NCI-H2107 treated with DMSO at 0.1 percent for 48 hours (cell line): ENCODE results near the gene APOBEC3G.
"Not testable (repeated sequence)": the region's sequence is repeated elsewhere in the genome, so short reads cannot be mapped to it uniquely, and the experiment has no call there.

ENCODE experiments used
- DNase-seq: peaks from one replicate; lab custom pipeline; 2025; ENCODE audit not compliant: unreplicated experiment; lab: John Stamatoyannopoulos, UW

Gene APOBEC3G

DNA sequence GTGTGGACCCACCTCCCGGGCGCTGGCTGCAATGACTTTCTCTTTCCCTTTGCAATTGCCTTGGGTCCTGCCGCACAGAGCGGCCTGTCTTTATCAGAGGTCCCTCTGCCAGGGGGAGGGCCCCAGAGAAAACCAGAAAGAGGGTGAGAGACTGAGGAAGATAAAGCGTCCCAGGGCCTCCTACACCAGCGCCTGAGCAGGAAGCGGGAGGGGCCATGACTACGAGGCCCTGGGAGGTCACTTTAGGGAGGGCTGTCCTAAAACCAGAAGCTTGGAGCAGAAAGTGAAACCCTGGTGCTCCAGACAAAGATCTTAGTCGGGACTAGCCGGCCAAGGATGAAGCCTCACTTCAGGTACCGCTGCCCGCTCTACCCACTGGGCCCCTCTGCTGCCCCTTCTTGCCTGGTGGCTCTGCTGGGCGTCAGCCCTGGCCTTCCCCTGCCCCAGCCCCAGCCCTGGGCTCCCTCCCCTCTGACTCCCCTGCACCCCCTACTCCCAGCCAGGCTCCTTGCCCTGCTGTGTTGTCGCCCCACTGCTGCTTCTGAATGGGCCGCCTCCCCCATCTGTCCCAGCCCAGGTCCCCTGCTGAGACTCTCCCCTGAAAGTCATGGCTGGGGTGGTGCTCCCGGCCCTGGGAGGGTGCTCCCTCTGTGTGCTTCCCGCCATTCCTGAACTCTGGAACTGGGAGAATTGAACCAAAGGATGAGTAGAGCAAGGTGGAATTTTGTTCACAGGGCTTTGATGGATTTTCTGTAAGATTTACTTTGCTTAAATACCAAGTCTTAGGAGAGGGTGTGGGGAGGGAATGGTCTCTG, at the start of gene APOBEC3G:
Gene APOBEC3G (plus strand): TSS at position 250 of the 815 bp plus-strand sequence. CDS start 87 bp downstream, at position 337.
- not testable (repeated sequence) for DNase-seq

DNA sequence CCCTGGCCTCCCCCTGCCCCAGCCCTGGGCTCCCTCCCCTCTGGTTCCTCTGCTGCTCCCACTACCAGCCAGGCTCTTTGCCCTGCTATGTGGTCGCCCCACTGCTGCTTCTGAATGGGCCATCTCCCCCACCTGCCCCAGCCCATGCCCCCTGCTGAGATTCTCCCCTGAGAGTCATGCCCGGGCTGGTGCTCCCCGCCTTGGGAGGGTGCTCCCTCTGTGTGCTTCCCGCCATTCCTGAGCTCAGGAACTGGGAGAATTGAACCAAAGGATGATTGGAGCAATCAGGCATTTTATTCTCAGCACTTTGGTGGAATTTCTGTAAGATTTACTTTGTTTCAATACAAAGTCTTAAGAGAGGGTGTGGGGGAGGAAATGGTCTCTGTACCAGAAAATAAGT, 49.4 kb upstream of the APOBEC3G start:
- no peak for DNase-seq

- DNase-seq, result no peak
Observed at GRCh38 chr22:39028281-39028680, 48.8 kb upstream of the APOBEC3G start.

DNA sequence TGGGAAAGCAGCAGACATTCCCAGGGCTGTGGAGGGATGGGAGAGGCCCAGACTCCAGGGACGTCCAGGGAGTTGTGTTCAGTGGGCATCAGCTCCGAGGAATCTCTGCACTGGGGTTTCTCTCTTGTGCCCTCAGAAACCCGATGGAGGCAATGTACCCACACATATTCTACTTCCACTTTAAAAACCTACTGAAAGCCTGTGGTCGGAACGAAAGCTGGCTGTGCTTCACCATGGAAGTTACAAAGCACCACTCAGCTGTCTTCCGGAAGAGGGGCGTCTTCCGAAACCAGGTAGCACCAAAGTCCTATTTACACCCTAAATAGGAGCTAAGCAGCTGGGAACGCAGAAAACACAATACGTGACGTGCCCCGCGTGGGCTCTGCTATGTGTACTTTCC, 47.8 kb upstream of the APOBEC3G start:
- DNase-seq, result no peak

GRCh38 chr22:39030705-39031104, 46.4 kb upstream of the APOBEC3G start:
- DNase-seq, result no peak

DNA sequence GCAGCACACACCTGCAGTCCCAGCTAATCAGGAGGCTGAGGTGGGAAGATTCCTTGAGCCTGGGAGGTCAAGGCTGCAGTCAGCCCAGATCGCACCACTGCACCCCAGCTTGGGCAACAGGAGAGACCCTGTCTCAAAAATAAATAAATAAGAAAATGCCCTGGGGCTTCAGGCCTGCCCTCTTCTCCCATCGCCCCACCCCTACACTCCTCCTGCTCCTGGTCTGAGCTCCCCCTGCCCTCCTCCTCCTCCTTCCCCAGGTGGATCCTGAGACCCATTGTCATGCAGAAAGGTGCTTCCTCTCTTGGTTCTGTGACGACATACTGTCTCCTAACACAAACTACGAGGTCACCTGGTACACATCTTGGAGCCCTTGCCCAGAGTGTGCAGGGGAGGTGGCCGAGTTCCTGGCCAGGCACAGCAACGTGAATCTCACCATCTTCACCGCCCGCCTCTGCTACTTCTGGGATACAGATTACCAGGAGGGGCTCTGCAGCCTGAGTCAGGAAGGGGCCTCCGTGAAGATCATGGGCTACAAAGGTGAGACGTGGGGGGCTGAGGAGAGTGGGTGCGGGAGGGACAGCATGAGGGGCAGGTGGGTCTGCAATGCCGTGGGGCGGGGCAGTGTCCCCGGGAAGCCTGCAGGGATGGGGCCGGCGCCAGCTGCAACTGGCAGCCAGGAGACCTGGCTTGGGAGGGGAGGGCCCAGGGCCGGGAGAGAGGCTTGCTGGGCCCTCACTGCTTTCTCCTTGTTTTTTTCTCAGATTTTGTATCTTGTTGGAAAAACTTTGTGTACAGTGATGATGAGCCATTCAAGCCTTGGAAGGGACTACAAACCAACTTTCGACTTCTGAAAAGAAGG, 45.4 kb upstream of the APOBEC3G start:
- DNase-seq, result not testable (repeated sequence)

- not testable (repeated sequence) for DNase-seq
Observed at GRCh38 chr22:39037071-39037470, 40.0 kb upstream of the APOBEC3G start.

DNA sequence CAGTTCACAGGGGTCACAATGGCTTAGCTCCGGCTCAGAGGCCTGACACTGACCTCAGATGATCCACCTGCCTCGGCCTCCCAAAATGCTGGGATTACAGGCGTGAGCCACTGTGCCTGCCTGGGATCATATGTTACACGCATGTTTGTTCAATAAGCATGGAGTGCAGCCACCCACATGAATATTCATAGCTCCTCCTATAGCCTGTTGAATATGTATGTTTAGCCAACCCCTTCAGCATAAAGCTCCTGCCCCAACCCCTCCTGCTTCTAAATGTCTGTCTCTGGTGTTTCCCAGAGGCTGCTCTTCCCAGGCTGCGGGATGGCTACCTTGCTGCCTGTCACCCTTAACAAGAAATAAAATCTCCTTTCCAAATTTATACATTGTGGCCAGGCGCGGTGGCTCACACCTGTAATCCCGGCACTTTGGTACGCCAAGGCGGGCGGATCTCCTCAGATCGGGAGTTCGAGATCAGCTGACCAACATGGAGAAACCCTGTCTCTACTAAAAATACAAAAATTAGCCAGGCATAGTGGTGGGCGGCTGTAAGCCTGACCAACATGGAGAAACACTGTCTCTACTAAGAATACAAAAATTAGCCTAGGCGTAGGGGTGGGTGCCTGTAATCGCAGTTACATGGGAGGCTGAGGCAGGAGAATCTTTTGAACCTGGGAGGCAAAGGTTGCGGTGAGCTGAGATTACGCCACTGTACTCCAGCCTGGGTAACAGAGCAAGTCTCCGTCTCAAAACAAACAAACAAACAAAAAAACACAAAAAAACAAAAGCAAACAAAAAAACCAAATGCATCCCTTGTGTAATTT, 37.6 kb upstream of the APOBEC3G start:
- DNase-seq, result no peak

DNA sequence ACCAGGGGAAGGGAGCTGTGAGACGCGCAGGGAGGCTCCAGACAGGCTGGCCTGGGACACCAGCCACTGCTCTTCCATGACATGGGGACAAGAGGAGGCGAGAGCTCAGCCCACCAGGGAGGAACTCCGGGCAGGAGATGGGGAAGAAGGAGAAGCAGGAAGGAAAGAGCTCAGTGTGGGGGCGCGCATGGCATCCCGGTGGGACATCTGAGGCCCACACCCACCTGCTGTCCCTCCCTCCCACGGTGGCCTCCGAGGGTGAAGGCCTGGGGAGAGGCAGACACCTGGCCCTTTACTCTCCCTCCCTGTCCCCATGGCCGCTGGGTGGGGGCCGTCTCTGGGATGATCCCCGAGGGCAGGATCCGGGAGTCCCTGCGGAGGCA, 36.9 kb upstream of the APOBEC3G start:
- DNase-seq, result not testable (repeated sequence)

GRCh38 chr22:39040538-39041296, 36.4 kb upstream of the APOBEC3G start, which contains the start of gene APOBEC3F:
Gene APOBEC3F, plus strand, starts transcription at chr22:39040864. Its CDS starts 97 bp downstream, at chr22:39040961.
- DNase-seq, result peak; percentile 42

DNA sequence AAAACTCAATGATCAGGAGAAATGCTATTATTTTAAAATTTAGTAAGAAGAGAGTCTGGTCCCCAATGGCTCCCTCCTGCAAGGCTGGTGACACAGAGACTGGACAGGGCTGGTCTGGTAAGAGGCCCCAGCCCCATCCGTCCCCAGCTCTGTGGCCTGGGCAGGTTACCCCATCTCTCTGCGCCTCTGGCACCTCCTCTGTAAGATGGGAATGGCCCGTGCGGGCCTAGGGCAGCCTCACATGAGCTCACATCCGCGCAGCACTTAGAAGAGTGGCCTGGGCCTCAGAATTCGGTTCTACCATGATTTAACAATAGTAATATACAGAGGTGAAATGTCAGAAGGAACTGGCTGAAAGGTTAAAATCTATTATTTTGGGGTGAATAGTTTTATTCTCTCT, 35.2 kb upstream of the APOBEC3G start:
- DNase-seq, result no peak

- DNase-seq, result not testable (repeated sequence)
Observed at GRCh38 chr22:39043063-39043462, 34.0 kb upstream of the APOBEC3G start.

DNA sequence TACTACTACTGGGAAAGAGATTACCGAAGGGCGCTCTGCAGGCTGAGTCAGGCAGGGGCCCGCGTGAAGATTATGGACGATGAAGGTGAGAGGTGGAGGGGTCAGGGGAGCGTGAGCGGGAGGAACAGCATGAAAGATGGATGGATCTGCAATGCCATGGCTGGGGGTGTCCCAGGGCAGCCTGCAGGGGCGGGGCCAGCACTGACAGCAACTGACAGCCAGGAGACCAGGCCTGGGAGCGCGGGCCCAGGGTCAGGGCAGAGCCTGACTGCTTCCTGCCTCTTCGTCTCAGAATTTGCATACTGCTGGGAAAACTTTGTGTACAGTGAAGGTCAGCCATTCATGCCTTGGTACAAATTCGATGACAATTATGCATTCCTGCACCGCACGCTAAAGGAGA, 31.9 kb upstream of the APOBEC3G start:
- DNase-seq, result not testable (repeated sequence)

GRCh38 chr22:39049486-39049885, 27.6 kb upstream of the APOBEC3G start:
- DNase-seq, result not testable (repeated sequence)

DNA sequence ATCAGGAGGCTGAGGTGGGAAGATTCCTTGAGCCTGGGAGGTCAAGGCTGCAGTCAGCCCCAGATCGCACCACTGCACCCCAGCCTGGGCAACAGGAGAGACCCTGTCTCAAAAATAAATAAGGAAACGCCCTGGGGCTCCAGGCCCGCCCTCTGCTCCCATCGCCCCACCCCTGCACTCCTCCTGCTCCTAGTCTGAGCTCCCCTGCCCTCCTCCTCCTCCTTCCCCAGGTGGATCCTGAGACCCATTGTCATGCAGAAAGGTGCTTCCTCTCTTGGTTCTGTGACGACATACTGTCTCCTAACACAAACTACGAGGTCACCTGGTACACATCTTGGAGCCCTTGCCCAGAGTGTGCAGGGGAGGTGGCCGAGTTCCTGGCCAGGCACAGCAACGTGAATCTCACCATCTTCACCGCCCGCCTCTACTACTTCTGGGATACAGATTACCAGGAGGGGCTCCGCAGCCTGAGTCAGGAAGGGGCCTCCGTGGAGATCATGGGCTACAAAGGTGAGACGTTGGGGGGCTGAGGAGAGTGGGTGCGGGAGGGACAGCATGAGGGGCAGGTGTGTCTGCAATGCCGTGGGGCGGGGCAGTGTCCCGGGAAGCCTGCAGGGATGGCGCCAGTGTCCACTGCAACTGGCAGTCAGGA, 25.1 kb upstream of the APOBEC3G start:
- DNase-seq, result not testable (repeated sequence)

DNA sequence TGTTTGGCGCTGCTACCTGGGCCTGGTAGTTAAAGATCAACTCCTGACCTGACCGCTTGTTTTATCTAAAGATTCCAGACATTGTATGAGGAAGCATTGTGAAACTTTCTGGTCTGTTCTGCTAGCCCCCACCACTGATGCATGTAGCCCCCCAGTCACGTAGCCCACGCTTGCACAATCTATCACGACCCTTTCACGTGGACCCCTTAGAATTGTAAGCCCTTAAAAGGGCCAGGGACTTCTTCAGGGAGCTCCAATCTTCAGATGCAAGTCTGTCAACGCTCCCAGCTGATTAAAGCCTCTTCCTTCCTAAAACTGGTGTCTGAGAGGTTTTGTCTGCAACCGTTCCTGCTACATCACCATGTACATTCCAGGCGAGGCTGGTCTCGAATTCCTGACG, 21.4 kb upstream of the APOBEC3G start:
- DNase-seq, result no peak

DNA sequence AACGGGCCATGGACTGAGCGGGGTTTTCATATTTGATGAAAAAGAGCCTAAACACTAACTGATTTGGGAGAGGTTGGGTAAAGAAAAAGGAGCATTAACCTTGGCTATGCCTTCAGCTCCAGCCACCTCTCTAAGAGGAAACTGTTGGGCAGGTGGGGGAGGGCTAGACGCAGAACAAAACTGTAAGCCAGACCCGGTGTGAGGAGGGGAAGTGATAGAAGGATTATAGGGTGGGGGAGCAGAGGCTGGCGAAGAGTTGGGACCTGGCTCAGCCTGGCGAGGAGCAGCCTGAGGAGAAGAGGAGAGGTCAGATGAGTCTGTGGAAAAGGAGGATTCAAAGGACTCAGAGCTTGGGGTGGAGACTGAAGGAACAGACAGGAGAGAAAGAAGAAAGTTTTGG, 15.8 kb upstream of the APOBEC3G start:
- DNase-seq, result not testable (repeated sequence)

DNA sequence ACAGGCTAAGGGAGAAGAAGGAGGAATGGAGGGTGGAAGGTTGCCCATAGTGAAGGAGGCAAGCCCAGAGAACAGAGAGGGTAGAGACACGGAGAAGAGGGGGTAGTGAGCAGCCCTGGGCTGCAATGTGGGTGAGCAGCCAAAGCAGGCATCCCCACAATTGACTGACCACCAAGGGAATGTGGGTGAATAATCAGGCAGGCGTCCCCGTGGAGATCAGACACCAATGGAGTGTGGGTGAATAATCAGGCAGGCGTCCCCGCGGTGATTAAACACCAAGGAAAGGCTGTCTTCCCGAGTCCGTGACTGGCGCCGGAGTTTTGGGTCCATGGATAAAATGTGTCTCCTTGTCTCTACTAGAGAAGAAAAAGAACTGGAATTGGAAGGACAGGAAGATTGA, 15.1 kb upstream of the APOBEC3G start:
- not testable (repeated sequence) for DNase-seq

DNA sequence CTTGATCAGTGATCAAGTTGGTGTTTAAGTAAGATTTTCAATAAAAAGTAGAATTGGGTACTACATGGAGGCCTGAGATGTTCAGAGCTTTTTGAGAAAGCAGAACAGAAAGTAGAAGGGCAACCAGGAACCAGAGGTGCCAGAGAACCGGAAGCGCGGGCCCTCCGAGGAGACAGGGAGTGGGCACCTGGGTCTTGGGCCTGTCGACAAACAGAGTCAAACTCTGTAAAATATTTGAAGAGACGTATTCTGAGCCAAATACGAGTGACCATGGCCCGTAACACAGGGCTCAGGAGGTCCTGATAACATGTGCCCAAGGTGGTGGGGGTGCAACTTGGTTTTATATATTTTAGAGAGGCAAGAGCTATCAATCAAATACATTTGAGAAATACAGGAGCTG, 13.2 kb upstream of the APOBEC3G start:
- not testable (repeated sequence) for DNase-seq
